Measurements from ENCODE around the gene GAS7.

GAS7 gene

DNA sequence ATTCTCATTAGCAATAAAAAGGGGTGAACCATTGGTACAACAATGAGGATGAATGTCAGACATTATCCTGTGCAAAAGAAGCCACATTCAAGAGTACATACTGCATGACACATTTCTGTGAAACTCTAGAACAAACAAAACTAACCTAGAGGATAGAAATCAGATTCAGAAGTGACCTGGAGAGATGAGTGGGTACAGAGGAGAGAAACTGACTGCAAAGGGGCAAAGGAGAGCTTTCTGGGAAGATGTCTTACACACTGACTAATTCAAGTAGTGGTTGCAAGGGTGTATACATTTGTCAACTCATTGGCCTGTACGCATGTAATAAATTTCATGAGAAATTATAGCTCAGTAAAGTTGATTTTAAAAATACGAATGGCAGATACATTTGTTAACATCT is 115.6 kb downstream of the GAS7 start:
- TF ChIP-seq, protein P1, sequence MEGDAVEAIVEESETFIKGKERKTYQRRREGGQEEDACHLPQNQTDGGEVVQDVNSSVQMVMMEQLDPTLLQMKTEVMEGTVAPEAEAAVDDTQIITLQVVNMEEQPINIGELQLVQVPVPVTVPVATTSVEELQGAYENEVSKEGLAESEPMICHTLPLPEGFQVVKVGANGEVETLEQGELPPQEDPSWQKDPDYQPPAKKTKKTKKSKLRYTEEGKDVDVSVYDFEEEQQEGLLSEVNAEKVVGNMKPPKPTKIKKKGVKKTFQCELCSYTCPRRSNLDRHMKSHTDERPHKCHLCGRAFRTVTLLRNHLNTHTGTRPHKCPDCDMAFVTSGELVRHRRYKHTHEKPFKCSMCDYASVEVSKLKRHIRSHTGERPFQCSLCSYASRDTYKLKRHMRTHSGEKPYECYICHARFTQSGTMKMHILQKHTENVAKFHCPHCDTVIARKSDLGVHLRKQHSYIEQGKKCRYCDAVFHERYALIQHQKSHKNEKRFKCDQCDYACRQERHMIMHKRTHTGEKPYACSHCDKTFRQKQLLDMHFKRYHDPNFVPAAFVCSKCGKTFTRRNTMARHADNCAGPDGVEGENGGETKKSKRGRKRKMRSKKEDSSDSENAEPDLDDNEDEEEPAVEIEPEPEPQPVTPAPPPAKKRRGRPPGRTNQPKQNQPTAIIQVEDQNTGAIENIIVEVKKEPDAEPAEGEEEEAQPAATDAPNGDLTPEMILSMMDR (conservative IDR thresholded peaks at IDR 0.05; ENCODE audit: low read length) = no peak
- no peak for DNase-seq (ENCODE audit: low read depth)
- H3K4me3 ChIP-seq (ENCODE audit: low read length) = no peak overlapping the region

DNA sequence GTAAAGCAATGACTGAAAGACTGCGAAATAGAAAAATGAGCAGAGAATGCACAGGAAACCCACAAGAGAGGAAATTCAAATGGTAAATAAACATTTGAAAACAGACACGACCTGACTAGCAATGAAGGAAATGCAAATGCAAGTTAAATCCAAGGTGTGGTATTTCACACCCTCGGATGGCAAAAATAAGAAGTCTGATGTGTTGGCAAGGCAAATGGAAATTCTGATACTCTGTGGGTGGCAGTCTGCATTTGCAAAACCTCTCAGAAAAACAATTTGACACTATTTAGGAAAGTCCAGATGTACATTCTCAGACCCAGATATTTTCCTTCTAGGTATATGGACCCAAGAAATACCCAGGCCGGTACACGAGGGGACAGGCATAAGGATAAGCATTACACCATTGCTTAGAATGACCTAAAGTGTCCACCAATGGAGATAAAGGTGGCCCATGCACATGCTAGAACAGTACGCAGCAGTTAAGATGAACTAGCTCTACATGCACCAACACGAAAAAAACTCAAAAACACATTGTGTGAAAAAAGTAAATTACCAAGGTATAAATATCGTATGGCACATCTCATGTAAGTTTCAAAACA is 116.7 kb downstream of the GAS7 start:
- DNase-seq (ENCODE audit: low read depth) = no peak
- no peak overlapping the region for H3K4me3 ChIP-seq (ENCODE audit: low read length)
- TF ChIP-seq, protein P1 (conservative IDR thresholded peaks at IDR 0.05; ENCODE audit: low read length) = no peak

DNA sequence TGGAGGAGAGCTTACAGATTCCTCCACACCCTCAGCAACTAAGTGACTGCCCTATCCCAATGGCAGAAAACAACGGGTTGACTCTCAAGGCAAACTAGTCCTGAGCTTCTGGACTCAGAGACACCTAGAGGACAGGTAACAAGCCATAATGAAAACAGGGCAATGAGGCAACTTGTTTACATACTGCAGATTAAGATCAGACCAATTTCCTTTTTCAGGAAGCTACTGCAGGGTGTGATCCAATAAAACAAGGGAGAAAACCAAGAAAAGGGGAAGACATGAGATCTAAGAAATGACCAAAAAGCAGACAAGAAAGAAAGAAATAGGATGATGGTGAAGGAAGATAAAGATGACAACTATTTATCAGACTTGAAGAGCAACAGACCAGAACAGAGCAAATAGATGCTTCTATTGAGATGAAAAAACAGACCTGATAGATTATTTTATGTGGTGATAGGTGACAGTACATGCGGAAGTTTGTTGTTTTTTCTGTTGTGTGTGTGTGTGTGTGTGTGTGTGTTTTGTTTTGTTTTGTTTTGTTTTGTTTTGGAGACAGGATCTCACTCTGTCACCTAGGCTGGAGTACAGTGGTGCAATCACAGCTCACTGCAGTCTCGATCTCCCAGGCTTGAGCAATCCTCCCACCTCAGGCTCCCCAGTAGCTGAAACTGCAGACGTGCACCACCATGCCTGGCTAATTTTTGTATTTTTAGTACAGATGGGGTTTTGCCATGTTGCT is 120.7 kb downstream of the GAS7 start:
- TF ChIP-seq, protein P1 (conservative IDR thresholded peaks at IDR 0.05; ENCODE audit: low read length) = no peak
- DNase-seq (ENCODE audit: low read depth) = no peak
- no peak overlapping the region for H3K4me3 ChIP-seq (ENCODE audit: low read length)

DNA sequence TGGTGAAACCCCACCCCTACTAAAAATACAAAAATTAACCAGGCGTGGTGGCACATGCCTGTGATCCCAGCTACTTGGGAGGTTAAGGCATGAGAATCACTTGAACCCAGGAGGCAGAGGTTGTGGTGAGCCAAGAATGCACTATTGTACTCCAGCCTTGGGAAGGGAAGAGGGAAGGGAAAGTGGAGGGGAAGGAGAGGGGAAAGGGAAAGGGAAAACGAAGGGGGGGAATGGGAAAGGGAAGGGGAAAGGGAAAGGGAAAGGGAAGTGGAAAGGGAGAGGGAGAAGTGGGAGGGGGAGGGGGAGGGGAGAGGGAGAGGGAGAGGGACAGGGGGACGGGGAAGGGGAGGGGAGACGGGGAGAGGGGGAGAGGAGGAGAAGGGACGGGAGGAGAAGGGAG is 122.5 kb downstream of the GAS7 start:
- no peak overlapping the region for H3K4me3 ChIP-seq (ENCODE audit: low read length)
- no peak for DNase-seq (ENCODE audit: low read depth)
- TF ChIP-seq, protein P1 (conservative IDR thresholded peaks at IDR 0.05; ENCODE audit: low read length) = no peak

DNA sequence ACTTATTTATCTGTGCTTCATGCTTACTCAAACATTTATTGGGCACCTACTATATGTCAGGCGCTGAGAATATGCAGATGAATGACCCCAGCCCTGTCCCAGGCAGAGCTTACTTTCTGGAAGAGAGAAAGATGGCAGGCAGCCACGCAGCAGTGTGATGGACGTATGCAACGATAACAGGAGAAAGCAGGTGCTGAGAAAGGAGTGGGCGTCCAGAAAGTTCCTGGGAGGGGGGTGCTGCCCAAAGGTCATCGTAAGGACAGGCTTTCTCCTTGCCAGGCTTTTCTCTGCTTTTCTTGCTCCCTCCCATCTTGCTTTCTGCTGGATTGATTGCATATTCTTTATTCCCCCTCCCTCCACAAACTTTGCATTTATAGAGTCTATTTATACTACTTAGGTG is 124.5 kb downstream of the GAS7 start:
- DNase-seq (ENCODE audit: low read depth) = no peak
- TF ChIP-seq, protein P1 (conservative IDR thresholded peaks at IDR 0.05; ENCODE audit: low read length) = no peak
- H3K4me3 ChIP-seq (ENCODE audit: low read length) = no peak overlapping the region

DNA sequence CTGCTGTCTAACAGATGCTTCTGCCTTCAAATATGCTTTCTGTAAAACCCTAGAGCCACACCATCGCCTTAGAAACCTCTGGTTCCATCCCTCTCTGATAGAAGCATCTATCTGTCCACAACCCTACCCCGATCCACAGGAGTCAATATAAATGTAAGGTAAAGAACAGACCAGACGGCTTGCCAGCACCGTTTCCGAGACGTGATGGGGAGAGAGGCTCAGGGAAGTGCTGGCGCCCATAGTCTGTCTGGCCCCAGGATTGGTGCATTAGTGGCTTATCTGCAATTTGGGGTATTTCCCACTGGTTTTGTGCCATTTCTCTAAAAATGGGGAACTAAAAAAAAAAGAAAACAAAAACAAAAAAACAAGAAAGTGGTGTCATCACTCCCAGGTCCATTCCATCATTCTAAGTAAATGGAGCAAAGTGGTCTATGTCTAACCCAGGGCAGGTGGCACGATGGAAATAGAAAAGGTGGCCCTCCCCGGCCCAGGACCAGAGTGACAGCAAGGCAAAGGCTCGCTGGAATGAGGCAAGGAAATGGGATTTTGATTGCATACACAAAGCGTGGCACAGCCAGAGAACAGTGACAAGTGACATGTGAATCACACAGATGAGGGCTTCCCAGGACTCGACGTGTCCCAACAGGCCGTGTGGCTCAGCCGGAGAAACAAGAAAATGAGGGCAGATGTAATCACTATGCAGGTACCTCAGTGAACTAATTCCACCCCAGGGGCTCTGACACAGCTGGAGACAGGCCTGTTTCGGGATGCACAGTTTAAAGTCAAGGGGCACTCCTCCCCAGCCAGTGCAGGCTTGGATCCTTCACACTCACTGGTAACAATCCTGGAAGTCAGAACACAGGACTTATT is 125.6 kb downstream of the GAS7 start:
- H3K4me3 ChIP-seq (ENCODE audit: low read length) = no peak overlapping the region
- DNase-seq (ENCODE audit: low read depth) = no peak
- TF ChIP-seq, protein P1 (conservative IDR thresholded peaks at IDR 0.05; ENCODE audit: low read length) = no peak

Data from AG10803 (cell line).